K562 treated with DMSO at 1 percent for 48 hours (cell line): ENCODE results near the gene LCAT. TPM values are rescaled to one million over a fixed set of nuclear protein-coding genes. Genes with fewer than 3 reads are reported as not detected.

Experiments used
- total RNA-seq: library from RNA; unstranded; fragments of 300-600 nt; gene quantifications from 2 replicates; pipeline ENCODE4 v1.2.3, GENCODE V29; 2022; ENCODE audit warnings: low replicate concordance; ENCODE audit errors: extremely low read depth

The LCAT gene
- total RNA-seq: not detected in 2 replicates

GRCh38 chr16:67943619-67944504, at the start of gene LCAT:
Gene LCAT (minus strand): TSS chr16:67944120. CDS start chr16:67944101, 19 bp downstream.

GRCh38 chr16:67979955-67980678, 36.2 kb upstream of the LCAT start, which contains the start of gene DPEP3:
Gene DPEP3 (minus strand): TSS chr16:67980499. CDS start chr16:67980380, 119 bp downstream.

DNA sequence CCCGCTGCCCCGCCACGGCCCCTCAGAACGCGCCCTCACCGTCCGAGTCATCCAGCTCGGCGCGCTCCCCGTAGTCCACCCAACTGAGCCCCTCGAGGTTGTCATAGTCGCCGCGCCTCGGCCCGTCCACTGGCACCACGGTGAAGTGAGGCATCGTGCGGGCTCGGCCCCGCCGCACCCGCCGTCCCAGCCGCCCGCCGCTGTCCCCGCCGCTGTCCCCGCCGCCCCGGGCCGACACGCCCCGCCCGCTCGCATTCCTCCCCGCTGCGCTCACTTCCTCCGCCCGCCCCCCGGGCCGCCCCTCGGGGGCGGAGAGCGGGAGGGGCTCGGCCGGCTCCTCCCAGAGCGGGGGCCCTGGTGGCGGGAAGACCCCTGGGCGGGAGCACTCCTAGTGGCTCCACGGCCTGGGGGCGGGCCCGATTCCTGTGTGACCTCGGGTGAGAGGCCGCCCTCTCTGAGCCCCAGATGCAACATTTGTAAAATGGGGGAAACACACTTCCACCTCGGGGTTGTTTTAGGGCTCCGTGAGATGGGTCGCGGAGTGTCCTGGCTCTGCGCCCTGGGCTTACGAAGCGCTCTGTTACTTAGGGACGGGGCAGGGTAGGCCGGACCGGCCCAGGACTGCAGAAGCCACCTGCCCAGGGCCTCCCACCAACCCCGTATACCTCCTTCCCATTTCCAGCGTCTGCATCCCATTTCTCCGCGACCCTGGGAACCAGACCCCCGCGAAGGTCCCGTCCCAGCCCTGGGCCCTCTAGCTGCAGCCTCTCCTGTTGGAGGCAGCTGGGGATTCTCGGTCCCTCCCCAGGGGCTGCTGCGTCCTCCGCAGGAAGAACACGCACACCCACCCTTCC, 24.7 kb upstream of the LCAT start, which contains the start of gene SLC12A4:
Gene SLC12A4 (minus strand): TSS at position 238 of the 854 bp plus-strand sequence. CDS start 84 bp downstream, at position 154.

GRCh38 chr16:67936124-67936879, 7.6 kb downstream of the LCAT start, which contains the start of gene PSMB10:
Gene PSMB10 (minus strand): TSS chr16:67936850. CDS start chr16:67936749, 101 bp downstream.

GRCh38 chr16:67931712-67932461, 12.0 kb downstream of the LCAT start, which contains the start of gene CTRL:
Gene CTRL (minus strand): TSS chr16:67931862. CDS start chr16:67931852, 10 bp downstream.

GRCh38 chr16:67892899-67893742, 50.8 kb downstream of the LCAT start, which contains the start of gene PSKH1:
Gene PSKH1 (plus strand): TSS chr16:67893254. CDS start chr16:67908750, 15,496 bp downstream.

Other genes starting within 250 kb of the LCAT start
- gene GFOD2, start 224.8 kb downstream of the LCAT start, total RNA-seq: not detected in 2 replicates
- not detected in 2 replicates for gene RANBP10, start 137.6 kb downstream of the LCAT start, total RNA-seq
- not detected in 2 replicates for gene TSNAXIP1, start 137.2 kb downstream of the LCAT start, total RNA-seq
- 250 TPM in 1 of 2 replicates, not detected in the other for gene THAP11, start 101.8 kb downstream of the LCAT start, total RNA-seq
- gene NUTF2, start 97.2 kb downstream of the LCAT start, total RNA-seq: not detected in 2 replicates
- gene CENPT, start 96.4 kb downstream of the LCAT start, total RNA-seq: not detected in 2 replicates
- 278 TPM in 1 of 2 replicates, not detected in the other for gene EDC4, start 71.1 kb downstream of the LCAT start, total RNA-seq
- not detected in 2 replicates for gene NRN1L, start 59.2 kb downstream of the LCAT start, total RNA-seq
- not detected in 2 replicates for gene PSKH1, start 50.9 kb downstream of the LCAT start, total RNA-seq
- gene CTRL, start 12.3 kb downstream of the LCAT start, total RNA-seq: not detected in 2 replicates
- gene PSMB10, start 7.3 kb downstream of the LCAT start, total RNA-seq: not detected in 2 replicates
- gene SLC12A4, start 24.5 kb upstream of the LCAT start, total RNA-seq: not detected in 2 replicates
- not detected in 2 replicates for gene DPEP3, start 36.4 kb upstream of the LCAT start, total RNA-seq
- not detected in 2 replicates for gene DPEP2, start 55.4 kb upstream of the LCAT start, total RNA-seq
- not detected in 2 replicates for gene DPEP2NB, start 71.8 kb upstream of the LCAT start, total RNA-seq
- gene DDX28, start 79.1 kb upstream of the LCAT start, total RNA-seq: not detected in 2 replicates
- gene DUS2, start 79.2 kb upstream of the LCAT start, total RNA-seq: not detected in 2 replicates
- not detected in 2 replicates for gene NFATC3, start 141.2 kb upstream of the LCAT start, total RNA-seq